Sigmoid colon (tissue), 4 donors: ENCODE measurements around the gene CACNA1G.

Experiments used
- CTCF ChIP-seq, 4 experiments: fragments of 450-650 bp in 3 of 4; fragments of 200-600 bp in 1 of 4; IDR thresholded peaks; one replicate each; pipeline ENCODE4 v1.5.1; 2016 to 2019; ENCODE audit warnings: antibody characterized with exemption in 4 of 4, mild to moderate bottlenecking in 3 of 4, moderate library complexity in 2 of 4
- POLR2A ChIP-seq, 2 donors: fragments of 450-650 bp; IDR thresholded peaks; one replicate each; pipeline ENCODE4 v1.6.1; 2016; ENCODE audit warnings: antibody characterized with exemption in 2 of 2, mild to moderate bottlenecking in 2 of 2, moderate library complexity in 2 of 2
- POLR2AphosphoS5 ChIP-seq, 4 donors: sonication (generic); formaldehyde crosslinking; IDR thresholded peaks; one replicate each; pipeline ENCODE4 v1.6.1; 2017; ENCODE audit warnings: antibody characterized with exemption in 4 of 4

GRCh38 chr17:50661795-50662391, 101.4 kb downstream of the CACNA1G start:
- TF ChIP-seq CTCF (IDR thresholded peaks at IDR 0.05): no peak
- TF ChIP-seq POLR2AphosphoS5 (IDR thresholded peaks at IDR 0.05): peak in 3 of 4 donors; percentile 57 to 66 (median 62)
- TF ChIP-seq POLR2A (IDR thresholded peaks at IDR 0.05): no peak
